ENCODE results near the gene CLIC4. TPM values are rescaled to one million over a fixed set of nuclear protein-coding genes. Genes with fewer than 3 reads are reported as not detected.
"Not testable (repeated sequence)": the region's sequence is repeated elsewhere in the genome, so short reads cannot be mapped to it uniquely, and the experiment has no call there.

Gene CLIC4
- polyA plus RNA-seq, 1 donor = 119 TPM

DNA sequence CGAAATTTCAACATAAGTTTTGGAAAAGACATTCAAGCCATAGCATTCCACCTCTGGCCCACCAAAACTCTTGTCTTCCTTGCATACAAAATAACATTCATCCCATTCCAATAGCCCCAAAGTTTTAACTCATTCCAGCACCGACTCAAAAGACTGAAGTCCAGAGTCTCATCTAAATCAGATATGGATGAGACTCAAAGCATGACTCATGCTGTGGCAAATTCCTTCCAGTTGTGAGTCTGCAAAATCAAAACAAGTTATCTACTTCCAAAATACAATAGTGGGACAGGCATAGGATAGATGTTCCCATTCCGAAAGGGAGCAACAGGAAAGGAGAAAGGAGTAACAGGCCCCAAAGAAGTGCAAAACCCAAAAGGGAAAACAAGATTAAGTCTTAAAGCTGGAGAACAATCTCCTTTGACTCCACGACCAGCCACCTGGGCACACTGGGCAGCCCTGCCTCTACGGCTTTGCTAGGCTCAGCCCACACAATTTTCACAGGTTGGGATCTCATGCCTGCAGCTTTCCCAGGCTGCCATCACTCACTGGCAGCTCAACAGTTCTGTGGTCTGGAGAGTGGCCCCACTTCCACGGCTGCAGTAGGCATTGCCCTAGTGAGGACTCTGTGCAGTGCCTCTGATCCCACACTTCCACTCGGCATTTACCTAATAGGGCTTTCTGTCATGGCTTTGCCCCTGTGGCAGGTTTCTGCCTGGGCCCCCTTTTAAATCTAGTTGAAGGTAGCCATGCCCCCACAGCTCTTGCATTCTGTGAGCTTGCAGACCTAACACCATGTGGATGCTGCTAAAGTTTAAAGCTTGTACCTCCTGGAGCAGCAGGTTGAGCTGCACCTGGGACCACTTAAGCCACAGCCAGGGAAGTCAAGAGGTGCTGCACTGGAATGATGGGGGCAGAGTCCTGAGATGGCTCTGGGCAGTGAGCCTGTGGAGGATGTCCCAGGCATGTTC lies 133.8 kb downstream of the CLIC4 start:
- no peak for DNase-seq

DNA sequence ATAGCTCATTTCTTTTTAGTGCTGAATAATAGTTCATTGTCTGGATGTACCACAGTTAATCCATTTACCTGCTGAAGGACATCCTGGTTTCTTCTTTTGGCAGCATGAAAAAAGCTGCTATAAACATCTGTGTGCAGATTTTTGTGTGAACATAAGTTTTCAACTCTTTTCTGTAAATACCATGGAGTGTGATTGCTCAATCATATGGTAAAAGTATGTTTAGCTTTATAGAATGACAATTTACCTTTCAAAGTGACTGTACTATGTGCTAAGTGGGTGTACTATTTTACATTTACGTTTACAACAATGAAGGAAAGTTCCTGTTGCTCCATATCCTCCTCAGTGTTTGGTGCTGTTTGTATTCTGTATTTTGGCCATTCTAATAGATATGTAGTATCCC lies 135.8 kb downstream of the CLIC4 start:
- DNase-seq = no peak

DNA sequence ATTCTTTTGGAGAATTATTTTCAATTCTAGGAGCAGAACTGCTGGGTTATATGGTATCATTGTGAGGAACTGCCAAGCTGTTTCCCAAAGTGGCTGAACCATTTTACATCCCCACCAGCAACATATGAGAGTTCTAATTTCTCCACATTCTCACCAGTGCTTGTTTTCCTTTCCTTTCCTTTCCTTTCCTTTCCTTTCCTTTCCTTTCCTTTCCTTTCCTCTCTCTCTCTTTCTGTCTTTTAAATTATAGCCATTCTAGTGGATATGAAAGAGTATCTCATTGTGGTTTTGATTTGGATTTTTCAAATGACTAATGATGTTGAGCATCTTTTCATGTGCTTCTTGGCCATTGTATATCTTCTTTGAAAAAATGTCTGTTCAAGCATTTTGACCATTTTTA lies 139.5 kb downstream of the CLIC4 start:
- DNase-seq = no peak

DNA sequence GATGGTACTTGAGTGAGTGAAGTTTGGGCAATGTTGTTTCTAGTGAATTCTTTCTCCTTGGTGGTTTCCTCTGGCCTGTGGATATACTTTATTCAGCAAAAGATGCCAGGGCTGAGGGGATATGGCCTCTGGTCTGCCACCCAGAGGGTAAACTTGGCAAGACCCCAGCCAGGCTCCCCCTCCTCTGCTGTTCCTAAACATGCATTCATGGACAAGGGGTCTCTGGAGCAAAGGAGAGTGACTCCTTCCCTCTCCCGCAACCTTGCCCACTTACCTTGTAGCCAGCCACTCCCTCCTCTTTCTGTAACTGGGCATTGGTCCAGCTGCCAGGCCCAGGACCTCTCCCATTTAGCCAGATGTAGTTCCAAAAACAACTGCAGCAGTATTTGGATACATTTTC lies 141.0 kb downstream of the CLIC4 start:
- no peak for DNase-seq

GRCh38 chr1:24888061-24888970 lies 143.1 kb downstream of the CLIC4 start:
- no peak for DNase-seq

DNA sequence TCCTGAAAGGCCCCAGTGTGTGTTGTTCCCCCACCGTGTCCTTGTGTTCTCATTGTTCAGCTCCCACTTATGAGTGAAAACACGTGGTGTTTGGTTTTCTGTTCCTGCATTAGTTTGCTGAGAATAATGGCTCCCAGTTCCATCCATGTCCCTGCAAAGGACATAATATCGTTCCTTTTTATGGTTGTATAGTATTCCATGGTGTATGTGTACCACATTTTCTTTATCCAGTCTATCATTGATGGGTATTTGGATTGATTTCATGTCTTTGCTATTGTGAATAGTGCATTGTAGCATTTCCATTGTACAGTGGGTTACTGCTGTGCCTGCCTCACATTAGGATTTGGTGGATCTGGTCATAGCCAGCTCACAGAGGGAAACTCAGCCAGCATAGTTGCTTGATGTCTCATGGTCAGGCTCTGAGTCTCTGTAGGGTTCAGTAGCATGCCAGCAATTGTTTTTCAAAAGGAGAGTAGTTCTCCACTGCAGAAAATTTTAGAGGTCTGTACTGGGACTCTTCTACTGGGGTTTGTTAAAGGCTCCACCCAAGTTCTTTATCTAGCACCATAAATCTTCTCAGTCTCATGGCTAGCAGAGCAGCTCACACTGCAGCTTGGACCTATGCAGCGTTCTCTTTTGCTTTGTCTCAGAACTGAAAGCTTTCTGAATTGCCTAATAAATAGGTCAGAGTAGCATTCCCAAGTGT lies 143.9 kb downstream of the CLIC4 start:
- no peak for DNase-seq

- DNase-seq = no peak
These were observed 145.6 kb downstream of the CLIC4 start for GRCh38 chr1:24890887-24891286.

- not testable (repeated sequence) for DNase-seq
These were observed 146.1 kb downstream of the CLIC4 start for GRCh38 chr1:24891367-24891766.

GRCh38 chr1:24892188-24893153 lies 147.2 kb downstream of the CLIC4 start:
- no peak for DNase-seq

GRCh38 chr1:24893431-24893830 lies 148.2 kb downstream of the CLIC4 start:
- DNase-seq = no peak

Other genes starting within 250 kb of the CLIC4 start
- 1.5 TPM for gene RCAN3, start 242.6 kb upstream of the CLIC4 start, polyA plus RNA-seq (ENCODE audit: insufficient read length)
- gene NCMAP, start 189.4 kb upstream of the CLIC4 start, polyA plus RNA-seq (ENCODE audit: insufficient read length) = 0.06 TPM
- 88.8 TPM for gene SRRM1, start 102.1 kb upstream of the CLIC4 start, polyA plus RNA-seq (ENCODE audit: insufficient read length)
- gene RUNX3, start 184.8 kb downstream of the CLIC4 start, polyA plus RNA-seq (ENCODE audit: insufficient read length) = 0.72 TPM

All from hindlimb muscle (tissue), 1 donor.